B cell (primary cell): ENCODE data around the gene ZSCAN32.

Source experiments
- EZH2 ChIP-seq: IDR thresholded peaks from 2 replicates; pipeline ENCODE4 v1.6.1; 2012; ENCODE audit warnings: borderline replicate concordance, low read depth, mild to moderate bottlenecking, moderate library complexity, low read length; ENCODE audit not compliant: insufficient read depth, poor library complexity, severe bottlenecking
- TF ChIP-seq, protein P1 (sequence below): fragments of 200-600 bp; IDR thresholded peaks from one replicate; pipeline ENCODE4 v1.8.0; 2022; ENCODE audit warnings: antibody characterized with exemption, mild to moderate bottlenecking

DNA sequence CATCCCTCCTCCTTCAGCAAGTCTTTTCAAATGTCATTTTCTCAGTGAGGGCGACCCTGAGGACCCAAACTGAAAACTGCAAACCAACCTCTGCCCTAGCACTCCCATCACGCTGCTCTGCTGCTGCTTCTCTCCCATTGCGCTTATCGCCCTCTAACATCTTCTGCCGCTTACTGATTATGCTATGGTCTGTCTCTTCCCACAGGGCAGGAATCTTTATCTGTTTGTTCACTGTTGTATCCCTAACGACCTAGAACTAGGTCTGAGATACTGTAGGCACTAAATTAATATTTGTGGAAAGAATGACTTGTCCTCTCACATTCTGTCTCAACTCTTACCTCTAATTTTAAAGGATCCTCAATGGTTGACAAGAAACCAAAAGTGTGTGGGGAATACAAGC lies 12.5 kb downstream of the ZSCAN32 start:
- TF ChIP-seq, protein P1, sequence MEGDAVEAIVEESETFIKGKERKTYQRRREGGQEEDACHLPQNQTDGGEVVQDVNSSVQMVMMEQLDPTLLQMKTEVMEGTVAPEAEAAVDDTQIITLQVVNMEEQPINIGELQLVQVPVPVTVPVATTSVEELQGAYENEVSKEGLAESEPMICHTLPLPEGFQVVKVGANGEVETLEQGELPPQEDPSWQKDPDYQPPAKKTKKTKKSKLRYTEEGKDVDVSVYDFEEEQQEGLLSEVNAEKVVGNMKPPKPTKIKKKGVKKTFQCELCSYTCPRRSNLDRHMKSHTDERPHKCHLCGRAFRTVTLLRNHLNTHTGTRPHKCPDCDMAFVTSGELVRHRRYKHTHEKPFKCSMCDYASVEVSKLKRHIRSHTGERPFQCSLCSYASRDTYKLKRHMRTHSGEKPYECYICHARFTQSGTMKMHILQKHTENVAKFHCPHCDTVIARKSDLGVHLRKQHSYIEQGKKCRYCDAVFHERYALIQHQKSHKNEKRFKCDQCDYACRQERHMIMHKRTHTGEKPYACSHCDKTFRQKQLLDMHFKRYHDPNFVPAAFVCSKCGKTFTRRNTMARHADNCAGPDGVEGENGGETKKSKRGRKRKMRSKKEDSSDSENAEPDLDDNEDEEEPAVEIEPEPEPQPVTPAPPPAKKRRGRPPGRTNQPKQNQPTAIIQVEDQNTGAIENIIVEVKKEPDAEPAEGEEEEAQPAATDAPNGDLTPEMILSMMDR = no peak
- TF ChIP-seq EZH2 = no peak
